ENCODE data around the gene GPR37L1.

- TF ChIP-seq, protein P1, sequence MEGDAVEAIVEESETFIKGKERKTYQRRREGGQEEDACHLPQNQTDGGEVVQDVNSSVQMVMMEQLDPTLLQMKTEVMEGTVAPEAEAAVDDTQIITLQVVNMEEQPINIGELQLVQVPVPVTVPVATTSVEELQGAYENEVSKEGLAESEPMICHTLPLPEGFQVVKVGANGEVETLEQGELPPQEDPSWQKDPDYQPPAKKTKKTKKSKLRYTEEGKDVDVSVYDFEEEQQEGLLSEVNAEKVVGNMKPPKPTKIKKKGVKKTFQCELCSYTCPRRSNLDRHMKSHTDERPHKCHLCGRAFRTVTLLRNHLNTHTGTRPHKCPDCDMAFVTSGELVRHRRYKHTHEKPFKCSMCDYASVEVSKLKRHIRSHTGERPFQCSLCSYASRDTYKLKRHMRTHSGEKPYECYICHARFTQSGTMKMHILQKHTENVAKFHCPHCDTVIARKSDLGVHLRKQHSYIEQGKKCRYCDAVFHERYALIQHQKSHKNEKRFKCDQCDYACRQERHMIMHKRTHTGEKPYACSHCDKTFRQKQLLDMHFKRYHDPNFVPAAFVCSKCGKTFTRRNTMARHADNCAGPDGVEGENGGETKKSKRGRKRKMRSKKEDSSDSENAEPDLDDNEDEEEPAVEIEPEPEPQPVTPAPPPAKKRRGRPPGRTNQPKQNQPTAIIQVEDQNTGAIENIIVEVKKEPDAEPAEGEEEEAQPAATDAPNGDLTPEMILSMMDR (IDR thresholded peaks at IDR 0.05), result no peak
- no peak for TF ChIP-seq POLR2A (IDR thresholded peaks at IDR 0.05)
- TF ChIP-seq EP300 (IDR thresholded peaks at IDR 0.05), result no peak
These were observed 12.0 kb downstream of the GPR37L1 start for GRCh38 chr1:202134645-202135172.
